NCI-H187 treated with DMSO at 0.1 percent for 48 hours (cell line): Measurements from ENCODE around the gene NBPF3.
"Not testable (repeated sequence)": the region's sequence is repeated elsewhere in the genome, so short reads cannot be mapped to it uniquely, and the experiment has no call there.

Experiments
- DNase-seq: peaks from one replicate; lab custom pipeline; 2025; lab: John Stamatoyannopoulos, UW

NBPF3 gene

GRCh38 chr1:21438646-21439312, 1.2 kb upstream of the NBPF3 start:
- not testable (repeated sequence) for DNase-seq

- DNase-seq: no peak
These were observed 604 bp upstream of the NBPF3 start for GRCh38 chr1:21439345-21439720.

DNA sequence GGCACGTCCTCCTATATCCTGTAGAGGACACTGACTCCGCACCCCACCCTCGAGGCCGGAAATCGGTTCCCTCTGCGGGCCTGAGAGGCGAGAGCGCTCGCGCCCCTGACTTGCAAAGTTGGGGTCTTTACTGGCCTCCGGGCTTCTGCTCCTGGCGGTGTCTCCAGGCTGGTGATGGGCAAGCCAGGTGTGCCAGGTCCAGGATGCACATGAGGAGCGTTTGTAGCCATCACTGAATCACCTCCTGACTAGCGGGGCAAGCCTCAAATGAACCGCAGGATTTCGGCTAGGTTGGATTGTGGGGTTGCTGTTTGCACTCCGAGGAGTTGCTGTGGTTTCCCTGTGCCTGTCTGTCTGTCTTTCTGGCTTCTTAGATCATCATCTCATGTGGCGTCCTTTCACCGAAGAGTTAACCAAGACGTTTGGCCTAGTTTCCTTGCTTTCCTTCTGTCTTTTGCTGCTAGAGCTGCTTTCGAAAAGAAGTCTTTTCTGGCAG, 741 bp downstream of the NBPF3 start:
- not testable (repeated sequence) for DNase-seq

- DNase-seq: not testable (repeated sequence)
These were observed 6.7 kb downstream of the NBPF3 start for GRCh38 chr1:21446647-21447046.

GRCh38 chr1:21447311-21447710, 7.4 kb downstream of the NBPF3 start:
- DNase-seq: no peak

DNA sequence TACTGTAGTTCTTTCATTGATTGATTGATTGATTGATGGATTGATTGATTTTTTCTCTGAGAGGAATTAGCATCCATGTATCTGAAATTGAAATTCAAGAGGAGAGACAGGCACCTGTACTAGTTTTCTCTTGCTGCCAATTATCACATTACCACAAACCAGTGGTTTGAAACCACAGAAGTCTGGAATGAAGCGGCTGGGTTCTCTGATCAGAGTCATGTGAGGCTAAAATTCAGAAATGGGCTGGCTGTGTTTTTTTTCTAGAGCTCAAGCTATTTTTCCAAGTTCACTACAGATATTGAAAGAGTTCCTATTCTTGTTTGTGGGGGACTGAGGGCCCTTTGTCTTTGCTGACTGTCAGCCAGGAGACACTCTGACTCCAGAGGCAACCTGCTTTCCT, 10.0 kb downstream of the NBPF3 start:
- DNase-seq: no peak

- no peak for DNase-seq
These were observed 11.3 kb downstream of the NBPF3 start for GRCh38 chr1:21451212-21451611.

DNA sequence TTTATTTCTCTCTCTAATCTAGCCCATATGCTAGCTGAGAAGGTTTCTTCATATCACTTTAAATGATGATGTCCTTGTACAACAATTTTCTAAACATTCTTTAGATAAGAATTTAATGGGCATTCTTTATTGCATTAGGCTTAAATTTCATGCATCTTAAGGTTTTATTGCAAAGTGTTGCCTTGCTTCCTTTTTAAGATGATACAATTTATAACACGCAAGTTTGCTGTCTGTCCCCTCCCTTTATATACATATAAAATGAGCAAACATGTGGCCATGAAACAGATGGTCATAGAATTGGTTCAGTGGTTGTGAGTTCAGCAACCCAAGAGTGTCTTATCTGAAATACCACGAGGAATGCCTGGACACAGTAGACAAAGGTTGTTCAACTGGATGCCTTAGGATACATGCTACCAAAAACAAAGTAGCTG, 12.1 kb downstream of the NBPF3 start:
- no peak for DNase-seq

DNA sequence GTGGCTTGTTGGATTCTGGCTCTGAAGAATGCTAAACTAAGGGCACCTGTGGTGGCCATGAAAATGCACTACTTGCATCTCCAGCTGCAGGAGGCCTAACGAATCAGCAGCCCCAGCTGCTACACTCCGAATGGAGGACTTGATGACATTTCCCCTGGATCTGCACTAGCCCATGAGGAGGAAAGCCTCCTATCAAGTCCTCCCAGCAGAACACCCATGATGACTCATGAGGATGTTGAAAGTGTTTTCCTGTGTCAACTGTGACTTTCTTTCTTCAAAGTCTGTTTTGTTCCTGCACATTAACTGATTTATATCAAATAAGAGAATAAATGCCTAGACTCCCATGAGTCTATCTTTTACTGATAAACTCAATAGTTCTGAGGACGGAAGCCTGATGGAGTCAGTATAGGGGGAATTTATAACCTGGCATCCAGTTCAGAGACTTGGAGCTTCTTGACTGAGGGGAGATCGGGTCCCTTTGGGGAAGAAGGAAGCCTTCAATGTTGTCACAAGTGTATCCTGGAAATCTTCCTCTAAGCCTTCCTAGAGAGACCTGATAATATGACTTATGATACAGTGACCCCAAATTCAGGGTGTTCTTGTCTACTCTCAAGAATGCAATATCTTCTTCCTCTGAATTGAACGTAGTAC, 14.2 kb downstream of the NBPF3 start:
- not testable (repeated sequence) for DNase-seq

DNA sequence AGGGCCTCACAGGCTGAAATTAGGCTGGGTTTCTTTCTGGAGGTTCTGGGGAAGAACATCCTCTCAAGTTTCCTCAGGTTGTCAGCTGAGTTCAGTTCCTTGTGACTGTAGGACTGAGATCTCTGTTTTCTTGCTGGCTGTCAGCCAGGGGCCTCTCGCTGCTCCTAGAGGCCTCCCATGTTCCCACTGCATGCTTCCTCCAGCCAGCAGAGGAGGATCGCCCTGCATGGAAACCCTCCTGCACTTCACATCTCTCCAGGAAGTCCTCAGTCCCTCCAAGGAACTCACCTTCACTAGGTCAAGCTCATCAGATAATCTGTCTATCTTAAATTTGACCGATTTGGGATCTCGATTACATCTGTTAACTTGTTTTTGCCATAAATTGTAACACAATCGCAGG, 15.0 kb downstream of the NBPF3 start:
- DNase-seq: not testable (repeated sequence)

DNA sequence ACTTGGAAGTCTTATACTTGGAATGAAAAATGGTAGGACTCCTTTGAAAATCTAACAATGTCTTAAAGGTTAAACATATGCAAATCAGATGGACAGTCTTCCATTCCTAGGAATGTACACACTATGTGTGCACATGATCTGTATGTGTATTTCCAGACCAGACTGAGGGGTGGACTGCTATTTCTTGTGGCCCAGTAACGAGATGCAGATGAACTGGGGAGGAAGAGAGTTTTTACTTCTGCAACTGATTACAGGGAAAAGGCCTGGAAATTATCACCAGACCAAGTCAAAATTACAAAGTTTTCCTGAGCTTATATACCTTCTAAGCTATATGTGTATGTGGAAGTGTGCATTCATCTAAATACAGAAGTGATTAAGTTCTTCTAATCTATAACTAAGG, 17.7 kb downstream of the NBPF3 start:
- no peak for DNase-seq

GRCh38 chr1:21465127-21465526, 25.2 kb downstream of the NBPF3 start:
- not testable (repeated sequence) for DNase-seq

DNA sequence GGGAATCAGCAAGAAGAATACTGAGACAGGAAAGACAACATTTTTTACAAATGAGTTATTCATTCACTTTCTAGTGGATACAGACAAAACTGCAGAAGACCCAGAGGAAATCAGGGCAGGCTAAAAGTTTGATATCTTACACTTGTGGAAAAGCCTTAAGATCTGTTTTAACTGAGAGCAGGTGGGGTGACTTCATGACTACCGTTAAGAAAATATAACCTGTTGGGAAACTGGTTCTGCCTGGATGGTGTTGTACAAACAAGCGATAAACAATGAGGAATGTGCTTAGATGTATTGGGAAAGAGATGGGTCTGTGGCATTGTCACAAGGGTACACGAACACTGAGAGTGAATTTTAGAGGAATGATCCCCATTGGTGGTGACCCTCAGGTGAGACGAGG, 28.0 kb downstream of the NBPF3 start:
- not testable (repeated sequence) for DNase-seq

DNA sequence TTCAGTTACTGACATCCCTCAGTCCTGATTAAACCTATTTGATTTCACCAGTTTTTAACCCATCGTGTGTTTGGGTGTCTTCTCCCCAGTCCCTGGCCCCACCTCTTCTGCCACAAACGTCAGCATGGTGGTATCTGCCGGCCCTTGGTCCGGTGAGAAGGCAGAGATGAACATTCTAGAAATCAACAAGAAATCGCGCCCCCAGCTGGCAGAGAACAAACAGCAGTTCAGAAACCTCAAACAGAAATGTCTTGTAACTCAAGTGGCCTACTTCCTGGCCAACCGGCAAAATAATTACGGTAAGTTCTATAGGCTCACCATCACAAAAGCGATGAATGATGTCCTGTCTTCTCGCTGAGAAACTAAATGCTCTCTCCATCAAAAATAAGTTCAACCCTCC, 28.7 kb downstream of the NBPF3 start:
- DNase-seq: no peak

DNA sequence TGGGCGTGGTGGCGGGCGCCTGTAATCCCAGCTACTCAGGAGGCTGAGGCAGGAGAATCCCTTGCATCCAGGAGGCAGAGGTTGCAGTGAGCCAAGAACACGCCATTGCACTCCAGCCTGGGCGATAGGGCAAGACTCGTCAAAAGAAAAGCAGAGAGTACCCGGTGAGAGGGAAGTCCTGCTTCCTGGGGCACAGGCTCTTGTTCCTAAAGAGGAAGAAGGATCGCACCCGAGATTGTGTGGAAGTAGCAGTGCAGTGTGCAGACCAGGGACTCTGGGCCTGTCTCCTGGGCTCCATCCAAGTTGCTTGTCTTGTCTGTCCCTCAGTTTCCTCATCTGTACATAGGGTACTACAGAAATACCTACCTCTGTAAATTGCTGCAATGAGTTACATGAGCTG, 29.6 kb downstream of the NBPF3 start:
- DNase-seq: no peak

DNA sequence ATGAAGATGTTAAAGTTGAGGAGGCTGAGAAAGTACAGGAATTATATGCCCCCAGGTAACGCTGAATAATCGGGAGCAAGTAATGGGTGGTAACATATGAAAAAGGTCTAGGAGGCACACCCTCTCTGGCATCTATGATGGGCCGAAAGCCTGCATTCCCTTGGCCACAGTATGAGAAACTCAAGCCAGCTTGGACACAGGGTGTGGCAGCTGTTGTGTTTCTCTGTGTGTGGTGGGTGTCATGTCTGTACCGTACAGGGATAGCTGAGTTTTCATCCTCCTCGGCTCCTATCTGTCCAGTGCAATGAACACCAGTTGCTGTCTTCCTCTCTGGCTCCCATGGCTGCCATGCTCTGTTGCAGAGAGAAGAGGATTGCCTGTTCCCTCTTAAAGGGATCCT, 32.9 kb downstream of the NBPF3 start:
- no peak for DNase-seq

DNA sequence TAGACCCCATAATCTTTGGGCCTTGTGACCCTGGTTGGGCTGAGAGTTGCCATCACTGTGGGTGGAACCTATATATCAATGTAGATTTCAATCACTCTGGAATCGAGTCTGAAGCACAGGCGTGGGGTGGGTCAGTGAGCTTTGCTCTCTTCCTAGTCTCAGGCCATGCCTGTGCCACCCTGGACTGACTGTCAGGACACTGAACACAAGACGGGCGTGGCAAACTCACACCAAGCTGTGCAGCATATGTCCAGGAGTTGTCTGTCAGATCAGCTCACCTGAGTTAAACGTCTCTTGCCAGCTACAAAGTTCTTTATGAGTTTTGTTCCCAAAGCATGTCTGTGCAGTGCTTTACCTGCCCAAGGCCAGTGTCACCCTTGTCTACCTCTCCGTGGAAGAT, 38.4 kb downstream of the NBPF3 start:
- no peak for DNase-seq

DNA sequence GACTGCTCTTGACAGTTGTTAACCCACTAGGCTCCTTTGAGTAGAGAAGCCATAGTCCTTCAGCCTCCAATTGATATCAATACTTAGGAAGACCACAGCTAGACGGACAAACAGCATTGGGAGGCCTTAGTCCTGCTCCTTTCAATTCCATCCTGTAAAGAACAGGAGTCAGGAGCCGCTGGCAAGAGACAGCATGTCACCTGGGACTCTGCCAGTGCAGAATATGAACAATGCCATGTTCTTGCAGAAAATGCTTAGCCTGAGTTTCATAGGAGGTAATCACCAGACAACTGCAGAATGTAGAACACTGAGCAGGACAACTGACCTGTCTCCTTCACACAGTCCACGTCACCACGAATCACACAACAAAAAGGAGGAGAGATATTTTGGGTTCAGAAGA, 43.9 kb downstream of the NBPF3 start:
- not testable (repeated sequence) for DNase-seq

DNA sequence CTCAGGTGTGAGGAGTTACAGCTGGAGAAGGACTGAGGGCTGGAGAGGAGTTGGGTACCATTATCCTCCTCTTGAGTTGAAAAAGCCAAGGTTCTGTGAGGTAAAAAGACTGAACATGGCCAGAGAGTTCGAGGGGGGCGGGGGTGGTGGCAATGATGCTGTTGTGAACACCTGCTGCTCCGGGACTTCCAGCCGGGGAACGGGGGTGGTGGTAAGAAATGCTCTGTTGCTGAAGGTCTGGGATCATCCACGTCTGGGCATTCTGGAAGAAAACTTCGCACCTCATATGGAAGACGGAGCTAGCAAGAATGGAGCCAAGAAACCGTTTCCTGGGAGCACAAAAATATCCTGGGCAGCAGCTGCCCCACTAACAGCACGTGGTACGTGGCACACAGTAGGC, 49.2 kb downstream of the NBPF3 start:
- no peak for DNase-seq

GRCh38 chr1:21490774-21491487, 51.0 kb downstream of the NBPF3 start:
- no peak for DNase-seq

DNA sequence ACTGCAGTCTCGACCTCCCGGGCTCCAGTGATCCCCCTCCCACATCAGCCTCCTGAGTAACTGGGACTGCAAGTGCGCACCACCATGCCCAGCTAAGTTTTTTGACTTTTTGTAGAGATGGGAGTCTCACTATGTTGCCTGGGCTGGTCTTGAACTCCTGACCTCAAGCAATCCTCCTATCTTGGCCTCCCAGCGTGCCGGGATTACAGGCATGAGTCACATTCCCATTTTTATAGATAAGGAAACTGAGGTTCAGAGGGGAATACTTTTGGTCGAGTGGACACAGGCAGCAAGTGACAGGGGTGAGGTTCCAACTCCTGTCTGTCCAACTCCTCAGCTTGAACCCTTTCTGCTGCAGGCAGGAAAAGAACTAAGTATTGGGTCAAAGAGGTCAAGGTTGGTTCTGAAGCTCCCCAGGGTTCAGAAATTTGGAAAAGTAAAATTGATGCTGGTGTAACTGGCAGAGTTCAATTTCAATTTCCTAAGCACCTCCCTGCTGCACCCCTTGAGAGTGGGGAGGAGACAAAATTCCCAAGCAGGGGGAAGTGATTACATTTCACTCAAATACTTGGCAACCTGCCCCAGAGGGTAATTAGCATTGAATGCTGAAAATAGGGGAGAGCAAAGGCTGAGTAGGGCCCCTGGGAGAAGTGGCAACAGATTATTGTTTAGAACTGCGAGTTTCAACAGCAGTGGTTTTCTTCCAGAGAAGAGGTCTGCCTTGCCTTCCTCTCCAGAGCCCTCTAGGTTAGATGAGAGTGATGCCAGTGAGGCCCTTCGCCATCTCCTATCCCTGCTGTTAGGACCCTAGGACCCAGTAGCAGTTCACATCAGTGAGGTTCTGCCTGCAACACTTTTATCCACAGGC, 51.8 kb downstream of the NBPF3 start:
- DNase-seq: no peak

DNA sequence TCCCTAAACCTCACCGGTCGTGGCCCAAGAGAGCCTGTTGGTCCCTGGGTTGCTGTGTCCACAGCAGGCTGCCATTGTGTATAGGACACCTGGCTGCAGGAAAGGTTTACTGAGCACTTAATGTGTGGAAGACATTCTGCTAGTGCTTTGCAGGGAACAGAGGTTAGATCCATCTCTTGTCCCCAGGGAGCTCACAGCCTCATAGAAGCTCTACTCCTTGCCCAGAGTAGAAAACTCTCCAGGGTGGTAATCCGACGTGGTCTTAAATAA, 52.4 kb downstream of the NBPF3 start:
- DNase-seq: no peak
